SK-N-SH (cell line): ENCODE results near the gene GLIS2. TPM values are rescaled to one million over a fixed set of nuclear protein-coding genes. Genes with fewer than 3 reads are reported as not detected.

Experiments used
- CTCF ChIA-PET: fragments of 300-600, 350-600 bp; formaldehyde crosslinking; extraction: SDS; loops from one replicate; lab custom pipeline; 2021; lab: Yijun Ruan, JAX
- POLR2A ChIA-PET: fragments of 350-600 bp; sonication (Branson Sonifier 250); formaldehyde crosslinking; extraction: SDS; loops from one replicate; lab custom pipeline; 2020; ENCODE audit warnings: antibody characterized with exemption, inconsistent platforms; lab: Yijun Ruan, JAX
- DNase-seq: peaks from one replicate; pipeline ENCODE4 v3.0.0; 2012
- H2AFZ ChIP-seq: fragments of 200-600 bp; sonication (generic); 2 replicates; pipeline ENCODE4 v1.8.1; 2016; ENCODE audit warnings: antibody characterized with exemption, mild to moderate bottlenecking, low read depth
- H3F3A ChIP-seq: fragments of 200-600 bp; sonication (generic); replicated peaks from 2 replicates; pipeline ENCODE3; 2016; ENCODE audit warnings: antibody characterized with exemption, mild to moderate bottlenecking; ENCODE audit not compliant: insufficient read depth
- H3K27ac ChIP-seq, 2 experiments: fragments of 200-500 bp in 1 of 2; fragments of 200-600 bp in 1 of 2; sonication (Bioruptor generic) in 1 of 2; sonication (generic), shearing (Covaris generic) in 1 of 2; 2 replicates each; pipeline versions ENCODE4 v1.5.1 to v1.6.1; 2014 to 2016; ENCODE audit warnings: low read depth in 2 of 2, inconsistent platforms in 1 of 2, low read length in 1 of 2, mild to moderate bottlenecking in 1 of 2, mixed read lengths in 1 of 2
- H3K27me3 ChIP-seq: fragments of 200-600 bp; sonication (generic), shearing (Covaris generic); 2 replicates; pipeline ENCODE4 v1.6.1; 2016; ENCODE audit warnings: mixed run types; ENCODE audit not compliant: insufficient read depth
- H3K36me3 ChIP-seq, 2 experiments: fragments of 200-500 bp in 1 of 2; fragments of 200-600 bp in 1 of 2; sonication (Bioruptor generic) in 1 of 2; sonication (generic) in 1 of 2; replicated peaks in 1 of 2; 2 replicates each; pipeline versions ENCODE3 to v1.5.1; 2014 to 2016; ENCODE audit warnings: low read length in 1 of 2, mild to moderate bottlenecking in 1 of 2; ENCODE audit not compliant: insufficient read depth in 2 of 2, control insufficient read depth in 1 of 2
- H3K4me1 ChIP-seq, 2 experiments: fragments of 200-500 bp in 1 of 2; fragments of 200-600 bp in 1 of 2; sonication (Bioruptor generic) in 1 of 2; sonication (generic), shearing (Covaris generic) in 1 of 2; 2 replicates each; pipeline versions ENCODE4 v1.5.1 to v1.6.1; 2014 to 2016; ENCODE audit warnings: low read depth in 1 of 2, low read length in 1 of 2, mixed run types in 1 of 2; ENCODE audit not compliant: insufficient read depth in 2 of 2, control insufficient read depth in 1 of 2
- H3K4me2 ChIP-seq: fragments of 200-600 bp; sonication (generic), shearing (Covaris generic); 2 replicates; pipeline ENCODE4 v1.6.1; 2017; ENCODE audit warnings: mixed run types
- H3K4me3 ChIP-seq, 2 experiments: fragments of 200-500 bp in 1 of 2; fragments of 200-600 bp in 1 of 2; sonication (Bioruptor generic) in 1 of 2; sonication (generic), shearing (Covaris generic) in 1 of 2; 2 replicates each; pipeline versions ENCODE4 v1.5.1 to v1.8.1; 2014 to 2016; ENCODE audit warnings: low read depth in 2 of 2, inconsistent platforms in 1 of 2, low read length in 1 of 2, mild to moderate bottlenecking in 1 of 2, mixed read lengths in 1 of 2, moderate library complexity in 1 of 2
- H3K79me2 ChIP-seq: fragments of 200-600 bp; sonication (generic); 2 replicates; pipeline ENCODE4 v1.8.1; 2017; ENCODE audit warnings: mild to moderate bottlenecking; ENCODE audit not compliant: insufficient read depth
- H3K9ac ChIP-seq: fragments of 200-600 bp; sonication (generic); 2 replicates; pipeline ENCODE4 v1.6.1; 2017; ENCODE audit warnings: mixed run types
- H3K9me2 ChIP-seq: fragments of 200-600 bp; sonication (generic); 2 replicates; pipeline ENCODE4 v1.6.1; 2017; ENCODE audit warnings: mixed run types
- H3K9me3 ChIP-seq: fragments of 200-600 bp; sonication (generic); 2 replicates; pipeline ENCODE4 v1.6.1; 2017; ENCODE audit warnings: mixed run types, mild to moderate bottlenecking, moderate library complexity
- H4K20me1 ChIP-seq: fragments of 200-600 bp; sonication (generic); 2 replicates; pipeline ENCODE4 v1.6.1; 2017; ENCODE audit warnings: mild to moderate bottlenecking, mixed run types; ENCODE audit not compliant: insufficient read depth
- CHD2 ChIP-seq: fragments of 150-350 bp; IDR thresholded peaks from 2 replicates; pipeline ENCODE4 v1.6.1; 2018; ENCODE audit warnings: low read length; ENCODE audit not compliant: partially characterized antibody
- FOSL2 ChIP-seq: IDR thresholded peaks from 2 replicates; pipeline ENCODE4 v1.4.0; 2012; ENCODE audit warnings: low read depth, mild to moderate bottlenecking, moderate library complexity, borderline replicate concordance
- FOXJ3 ChIP-seq: sonication (generic); formaldehyde crosslinking; IDR thresholded peaks from 2 replicates; pipeline ENCODE4 v1.5.1; 2020; ENCODE audit warnings: mild to moderate bottlenecking, missing genetic modification reagents
- GATA2 ChIP-seq: sonication (generic); formaldehyde crosslinking; IDR thresholded peaks from 2 replicates; pipeline ENCODE4 v1.5.0; 2020; ENCODE audit warnings: mild to moderate bottlenecking, missing genetic modification reagents
- MEF2A ChIP-seq: IDR thresholded peaks from 2 replicates; pipeline ENCODE4 v1.4.0; 2012; ENCODE audit warnings: low read depth, borderline replicate concordance
- MXI1 ChIP-seq: IDR thresholded peaks from 2 replicates; pipeline ENCODE4 v1.6.1; 2012; ENCODE audit warnings: mild to moderate bottlenecking, low read depth, low read length, improper control_type of control experiment
- NRF1 ChIP-seq: IDR thresholded peaks from 2 replicates; pipeline ENCODE4 v1.6.1; 2012; ENCODE audit warnings: low read depth, mild to moderate bottlenecking, low read length
- RAD21 ChIP-seq: IDR thresholded peaks from 2 replicates; pipeline ENCODE4 v1.6.1; 2012; ENCODE audit warnings: mild to moderate bottlenecking, low read length
- RXRA ChIP-seq: IDR thresholded peaks from 2 replicates; pipeline ENCODE4 v1.4.0; 2012; ENCODE audit warnings: low read depth, mild to moderate bottlenecking, borderline replicate concordance
- SIN3A ChIP-seq: IDR thresholded peaks from 2 replicates; pipeline ENCODE4 v1.6.1; 2012; ENCODE audit warnings: low read depth, mild to moderate bottlenecking, low read length, moderate library complexity, borderline replicate concordance
- SMC3 ChIP-seq: IDR thresholded peaks from 2 replicates; pipeline ENCODE4 v1.6.1; 2012; ENCODE audit warnings: low read depth, low read length, improper control_type of control experiment
- TEAD4 ChIP-seq: IDR thresholded peaks from 2 replicates; pipeline ENCODE4 v1.4.0; 2012; ENCODE audit warnings: mild to moderate bottlenecking, borderline replicate concordance; ENCODE audit not compliant: insufficient read depth
- WGBS: methylation state at CpG from one replicate; pipeline ENCODE4 v1.1.6; 2017; ENCODE audit warnings: low lambda C conversion rate; 5-methylcytosine and 5-hydroxymethylcytosine counted together
- polyA plus RNA-seq, 3 experiments: library from polyadenylated mRNA; depleted of rRNA; stranded (reverse); fragments of >200 nt; gene quantifications; 2 replicates each; pipeline ENCODE4 v1.2.3, GENCODE V29; 2012
- TF ChIP-seq, protein P1 (sequence below): IDR thresholded peaks from 2 replicates; pipeline ENCODE4 v1.4.0; 2012; ENCODE audit warnings: low read depth, borderline replicate concordance
- TF ChIP-seq, protein P2 (sequence below): IDR thresholded peaks from 2 replicates; pipeline ENCODE4 v1.4.0; 2012; ENCODE audit warnings: low read depth, borderline replicate concordance
- TF ChIP-seq, protein P3 (sequence below): fragments of 150-350 bp; IDR thresholded peaks from 2 replicates; pipeline ENCODE4 v1.6.1; 2016; ENCODE audit warnings: mild to moderate bottlenecking, low read depth, low read length
- TF ChIP-seq, protein P4 (sequence below): IDR thresholded peaks from 2 replicates; pipeline ENCODE4 v1.6.1; 2012; ENCODE audit warnings: mild to moderate bottlenecking, low read depth, low read length, moderate library complexity
- TF ChIP-seq, protein P5 (sequence below): IDR thresholded peaks from 2 replicates; pipeline ENCODE4 v1.4.0; 2012; ENCODE audit warnings: low read depth

The GLIS2 gene
- polyA plus RNA-seq, 1 of the 3 experiments (the other 2 are of a cell fraction), result 6.5 TPM

DNA sequence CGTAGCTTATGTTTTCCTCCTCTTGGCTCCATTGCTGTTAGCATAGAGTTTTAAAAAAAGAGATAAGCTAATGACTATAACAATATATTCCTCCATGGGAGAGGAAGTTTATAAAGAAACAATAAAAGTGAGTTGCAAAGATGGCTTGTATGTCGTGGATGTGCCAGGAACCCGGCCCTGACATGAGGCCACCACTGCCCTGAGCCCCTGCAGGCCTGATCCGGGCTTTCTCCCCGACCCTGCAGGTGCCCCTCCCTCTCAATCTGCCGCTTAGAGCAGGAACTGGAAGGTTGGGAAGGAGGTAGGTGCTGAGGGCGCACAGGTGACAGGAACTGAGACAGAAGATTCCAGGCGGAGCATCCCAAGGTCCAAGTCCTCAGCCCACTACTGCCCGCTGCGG, 23.6 kb downstream of the GLIS2 start:
- Histone ChIP-seq H3K36me3 (peaks cover 0 to 45% of the 10 kb centered on the region in 2 experiments), H3K9me2 (no peaks in the 10 kb centered on the region), H3K4me3 (no peak overlapping the region), H3K27ac (peak overlapping the region in 1 of 2 experiments; percentile 60; a peak in 1 of 4 replicates), H4K20me1 (peaks cover 6% of the 10 kb centered on the region; the same call in 1 of the 2 replicates), H3K9me3 (no peaks in the 10 kb centered on the region), H3K27me3 (no peaks in the 10 kb centered on the region), H3K9ac (no peak overlapping the region), H3F3A (peaks cover 3% of the 10 kb centered on the region), H3K4me2 (no peak overlapping the region), H2AFZ (no peak overlapping the region), H3K4me1 (peaks cover 0 to 21% of the 10 kb centered on the region in 2 experiments; a peak in 1 of 4 replicates), H3K79me2 (peaks cover 33% of the 10 kb centered on the region)
- 86% methylated on average over 9 of the region's 10 CpGs for WGBS
- no peak for DNase-seq
- TF ChIP-seq, protein P1, sequence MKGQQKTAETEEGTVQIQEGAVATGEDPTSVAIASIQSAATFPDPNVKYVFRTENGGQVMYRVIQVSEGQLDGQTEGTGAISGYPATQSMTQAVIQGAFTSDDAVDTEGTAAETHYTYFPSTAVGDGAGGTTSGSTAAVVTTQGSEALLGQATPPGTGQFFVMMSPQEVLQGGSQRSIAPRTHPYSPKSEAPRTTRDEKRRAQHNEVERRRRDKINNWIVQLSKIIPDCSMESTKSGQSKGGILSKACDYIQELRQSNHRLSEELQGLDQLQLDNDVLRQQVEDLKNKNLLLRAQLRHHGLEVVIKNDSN, result no peak
- no peak for TF ChIP-seq RAD21
- TF ChIP-seq MEF2A, result no peak
- POLR2A ChIA-PET, result interaction anchor here (0.7 to 1.2 kb wide), 3 partner anchors 11 to 68 kb away, joined by 3 to 4 read pairs (median 4); partner anchors contain the start of gene TFAP4
- CTCF ChIA-PET, result interaction anchor here (1.1 to 10.6 kb wide), 12 partner anchors 10 to 139 kb away, joined by 3 to 153 read pairs (median 6); partner anchors contain the start of gene PAM16

DNA sequence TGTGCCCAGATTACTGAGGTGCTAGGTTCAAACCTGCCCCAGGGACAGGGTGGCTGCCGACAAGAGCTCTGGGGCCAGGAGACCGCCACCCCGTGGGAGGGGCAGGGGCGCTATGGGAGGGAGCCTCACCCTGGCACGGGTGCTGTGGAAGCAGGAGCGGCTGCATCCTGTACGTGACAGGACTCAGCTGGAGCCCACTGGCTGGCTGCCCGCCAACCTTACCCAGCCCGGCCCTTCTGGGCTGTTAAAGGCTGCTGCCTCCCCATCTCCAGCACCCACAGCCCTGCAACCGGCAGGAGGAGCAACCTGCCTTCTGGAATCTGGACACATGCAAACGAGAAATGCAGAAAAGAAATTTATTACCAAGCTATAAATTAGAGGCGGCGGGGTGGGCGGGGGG, 24.0 kb downstream of the GLIS2 start:
- H3K27ac ChIP-seq, result peak overlapping the region in 1 of 2 experiments; percentile 60; a peak in 1 of 4 replicates
- peaks cover 0 to 44% of the 10 kb centered on the region in 2 experiments for H3K36me3 ChIP-seq
- POLR2A ChIA-PET, result interaction anchor here (0.7 to 1.2 kb wide), 3 partner anchors 12 to 68 kb away, joined by 3 to 4 read pairs (median 4); partner anchors contain the start of gene TFAP4
- H2AFZ ChIP-seq, result no peak overlapping the region
- H3K4me3 ChIP-seq, result no peak overlapping the region
- H3K27me3 ChIP-seq, result no peaks in the 10 kb centered on the region
- peaks cover 0 to 21% of the 10 kb centered on the region in 2 experiments; a peak in 1 of 4 replicates for H3K4me1 ChIP-seq
- H3K9me2 ChIP-seq, result no peaks in the 10 kb centered on the region
- CTCF ChIA-PET, result interaction anchor here (0.6 to 10.6 kb wide), 15 partner anchors 10 to 139 kb away, joined by 3 to 153 read pairs (median 5); partner anchors contain the start of gene PAM16
- H3K9me3 ChIP-seq, result no peaks in the 10 kb centered on the region
- 77% methylated on average over 6 of the region's 14 CpGs for WGBS
- H4K20me1 ChIP-seq, result peaks cover 8% of the 10 kb centered on the region; the same call in 1 of the 2 replicates
- no peak overlapping the region for H3K9ac ChIP-seq
- DNase-seq, result peak; percentile 88
- peaks cover 3% of the 10 kb centered on the region for H3F3A ChIP-seq
- no peak overlapping the region for H3K4me2 ChIP-seq
- peaks cover 31% of the 10 kb centered on the region for H3K79me2 ChIP-seq
- TF ChIP-seq NRF1, result no peak
- no peak for TF ChIP-seq FOSL2
- TF ChIP-seq CHD2, result no peak
- no peak for TF ChIP-seq MXI1
- TF ChIP-seq RXRA, result no peak
- TF ChIP-seq, protein P2, sequence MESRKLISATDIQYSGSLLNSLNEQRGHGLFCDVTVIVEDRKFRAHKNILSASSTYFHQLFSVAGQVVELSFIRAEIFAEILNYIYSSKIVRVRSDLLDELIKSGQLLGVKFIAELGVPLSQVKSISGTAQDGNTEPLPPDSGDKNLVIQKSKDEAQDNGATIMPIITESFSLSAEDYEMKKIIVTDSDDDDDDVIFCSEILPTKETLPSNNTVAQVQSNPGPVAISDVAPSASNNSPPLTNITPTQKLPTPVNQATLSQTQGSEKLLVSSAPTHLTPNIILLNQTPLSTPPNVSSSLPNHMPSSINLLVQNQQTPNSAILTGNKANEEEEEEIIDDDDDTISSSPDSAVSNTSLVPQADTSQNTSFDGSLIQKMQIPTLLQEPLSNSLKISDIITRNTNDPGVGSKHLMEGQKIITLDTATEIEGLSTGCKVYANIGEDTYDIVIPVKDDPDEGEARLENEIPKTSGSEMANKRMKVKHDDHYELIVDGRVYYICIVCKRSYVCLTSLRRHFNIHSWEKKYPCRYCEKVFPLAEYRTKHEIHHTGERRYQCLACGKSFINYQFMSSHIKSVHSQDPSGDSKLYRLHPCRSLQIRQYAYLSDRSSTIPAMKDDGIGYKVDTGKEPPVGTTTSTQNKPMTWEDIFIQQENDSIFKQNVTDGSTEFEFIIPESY, result no peak
- TF ChIP-seq GATA2 (CRISPR knock-in tag), result no peak
- no peak for TF ChIP-seq SIN3A
- TF ChIP-seq, protein P3, sequence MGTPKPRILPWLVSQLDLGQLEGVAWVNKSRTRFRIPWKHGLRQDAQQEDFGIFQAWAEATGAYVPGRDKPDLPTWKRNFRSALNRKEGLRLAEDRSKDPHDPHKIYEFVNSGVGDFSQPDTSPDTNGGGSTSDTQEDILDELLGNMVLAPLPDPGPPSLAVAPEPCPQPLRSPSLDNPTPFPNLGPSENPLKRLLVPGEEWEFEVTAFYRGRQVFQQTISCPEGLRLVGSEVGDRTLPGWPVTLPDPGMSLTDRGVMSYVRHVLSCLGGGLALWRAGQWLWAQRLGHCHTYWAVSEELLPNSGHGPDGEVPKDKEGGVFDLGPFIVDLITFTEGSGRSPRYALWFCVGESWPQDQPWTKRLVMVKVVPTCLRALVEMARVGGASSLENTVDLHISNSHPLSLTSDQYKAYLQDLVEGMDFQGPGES, result no peak
- TF ChIP-seq FOXJ3 (CRISPR knock-in tag), result no peak
- no peak for TF ChIP-seq TEAD4
- TF ChIP-seq, protein P4, sequence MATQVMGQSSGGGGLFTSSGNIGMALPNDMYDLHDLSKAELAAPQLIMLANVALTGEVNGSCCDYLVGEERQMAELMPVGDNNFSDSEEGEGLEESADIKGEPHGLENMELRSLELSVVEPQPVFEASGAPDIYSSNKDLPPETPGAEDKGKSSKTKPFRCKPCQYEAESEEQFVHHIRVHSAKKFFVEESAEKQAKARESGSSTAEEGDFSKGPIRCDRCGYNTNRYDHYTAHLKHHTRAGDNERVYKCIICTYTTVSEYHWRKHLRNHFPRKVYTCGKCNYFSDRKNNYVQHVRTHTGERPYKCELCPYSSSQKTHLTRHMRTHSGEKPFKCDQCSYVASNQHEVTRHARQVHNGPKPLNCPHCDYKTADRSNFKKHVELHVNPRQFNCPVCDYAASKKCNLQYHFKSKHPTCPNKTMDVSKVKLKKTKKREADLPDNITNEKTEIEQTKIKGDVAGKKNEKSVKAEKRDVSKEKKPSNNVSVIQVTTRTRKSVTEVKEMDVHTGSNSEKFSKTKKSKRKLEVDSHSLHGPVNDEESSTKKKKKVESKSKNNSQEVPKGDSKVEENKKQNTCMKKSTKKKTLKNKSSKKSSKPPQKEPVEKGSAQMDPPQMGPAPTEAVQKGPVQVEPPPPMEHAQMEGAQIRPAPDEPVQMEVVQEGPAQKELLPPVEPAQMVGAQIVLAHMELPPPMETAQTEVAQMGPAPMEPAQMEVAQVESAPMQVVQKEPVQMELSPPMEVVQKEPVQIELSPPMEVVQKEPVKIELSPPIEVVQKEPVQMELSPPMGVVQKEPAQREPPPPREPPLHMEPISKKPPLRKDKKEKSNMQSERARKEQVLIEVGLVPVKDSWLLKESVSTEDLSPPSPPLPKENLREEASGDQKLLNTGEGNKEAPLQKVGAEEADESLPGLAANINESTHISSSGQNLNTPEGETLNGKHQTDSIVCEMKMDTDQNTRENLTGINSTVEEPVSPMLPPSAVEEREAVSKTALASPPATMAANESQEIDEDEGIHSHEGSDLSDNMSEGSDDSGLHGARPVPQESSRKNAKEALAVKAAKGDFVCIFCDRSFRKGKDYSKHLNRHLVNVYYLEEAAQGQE, result no peak
- TF ChIP-seq MEF2A, result no peak
- TF ChIP-seq, protein P5, sequence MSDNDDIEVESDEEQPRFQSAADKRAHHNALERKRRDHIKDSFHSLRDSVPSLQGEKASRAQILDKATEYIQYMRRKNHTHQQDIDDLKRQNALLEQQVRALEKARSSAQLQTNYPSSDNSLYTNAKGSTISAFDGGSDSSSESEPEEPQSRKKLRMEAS, result no peak
- peak; percentile 16; the same call in 1 of the 2 replicates for TF ChIP-seq SMC3
- TF ChIP-seq, protein P1, result no peak
